Chondrocyte (in vitro differentiated cells): Measurements from ENCODE around the gene ELMO1. TPM values are rescaled to one million over a fixed set of nuclear protein-coding genes. Genes with fewer than 3 reads are reported as not detected.

ENCODE experiments used
- DNase-seq: peaks from one replicate; pipeline ENCODE4 v3.0.0; 2021; ENCODE audit warnings: mixed read lengths, low spot score
- H3K27ac Mint-ChIP-seq: one replicate; pipeline ENCODE4 v1.8.0; 2021; ENCODE audit warnings: mild to moderate bottlenecking, moderate library complexity, mixed read lengths; ENCODE audit not compliant: unreplicated experiment
- H3K27me3 Mint-ChIP-seq: 2 replicates; pipeline ENCODE4 v1.8.0; 2021; ENCODE audit warnings: low read depth, mixed read lengths
- H3K36me3 Mint-ChIP-seq: 2 replicates; pipeline ENCODE4 v1.8.0; 2021; ENCODE audit warnings: low read depth, mixed read lengths
- H3K4me1 Mint-ChIP-seq: 2 replicates; pipeline ENCODE4 v1.8.0; 2021; ENCODE audit warnings: low read depth, mild to moderate bottlenecking, mixed read lengths
- H3K4me3 Mint-ChIP-seq: one replicate; pipeline ENCODE4 v1.8.0; 2021; ENCODE audit warnings: mild to moderate bottlenecking, moderate library complexity, mixed read lengths; ENCODE audit not compliant: unreplicated experiment
- H3K9me3 Mint-ChIP-seq: 2 replicates; pipeline ENCODE4 v1.8.0; 2021; ENCODE audit warnings: low read depth, mixed read lengths
- total RNA-seq: library from RNA; stranded (reverse); gene quantifications from 3 replicates; pipeline ENCODE4 v1.2.1, GENCODE V29; 2021
- TF ChIP-seq, protein P1 (sequence below): fragments of 200-600 bp; sonication (generic); IDR thresholded peaks from 2 replicates; pipeline ENCODE4 v1.5.0; 2021; ENCODE audit warnings: antibody characterized with exemption, mild to moderate bottlenecking, moderate library complexity

ELMO1 gene
- total RNA-seq, 1 donor from 2014 or later = 0.42 TPM

DNA sequence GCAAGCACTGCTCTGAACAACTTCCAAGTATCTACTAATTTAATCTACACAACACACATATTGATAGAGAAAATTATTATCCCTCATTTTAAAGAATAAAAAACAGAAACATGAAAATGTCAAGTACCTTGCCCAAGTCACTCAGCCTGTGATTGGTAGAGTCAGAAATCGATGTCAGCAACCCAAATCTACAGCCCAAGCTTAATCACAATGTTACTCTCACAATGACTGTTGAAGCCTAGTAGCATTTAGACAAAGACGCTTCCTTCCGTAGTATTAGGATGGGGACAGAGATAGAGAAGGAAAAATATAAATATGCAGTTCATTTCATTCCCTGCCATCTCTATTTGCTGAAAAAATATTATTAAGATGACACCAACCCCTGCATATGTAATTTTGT, 242.5 kb downstream of the ELMO1 start:
- Mint-ChIP-seq H3K4me3 (no peak overlapping the region), H3K27me3 (peaks cover 8% of the 10 kb centered on the region), H3K27ac (no peak overlapping the region), H3K36me3 (no peaks in the 10 kb centered on the region), H3K9me3 (no peaks in the 10 kb centered on the region), H3K4me1 (peaks cover 21% of the 10 kb centered on the region)
- DNase-seq = no peak
- TF ChIP-seq, protein P1, sequence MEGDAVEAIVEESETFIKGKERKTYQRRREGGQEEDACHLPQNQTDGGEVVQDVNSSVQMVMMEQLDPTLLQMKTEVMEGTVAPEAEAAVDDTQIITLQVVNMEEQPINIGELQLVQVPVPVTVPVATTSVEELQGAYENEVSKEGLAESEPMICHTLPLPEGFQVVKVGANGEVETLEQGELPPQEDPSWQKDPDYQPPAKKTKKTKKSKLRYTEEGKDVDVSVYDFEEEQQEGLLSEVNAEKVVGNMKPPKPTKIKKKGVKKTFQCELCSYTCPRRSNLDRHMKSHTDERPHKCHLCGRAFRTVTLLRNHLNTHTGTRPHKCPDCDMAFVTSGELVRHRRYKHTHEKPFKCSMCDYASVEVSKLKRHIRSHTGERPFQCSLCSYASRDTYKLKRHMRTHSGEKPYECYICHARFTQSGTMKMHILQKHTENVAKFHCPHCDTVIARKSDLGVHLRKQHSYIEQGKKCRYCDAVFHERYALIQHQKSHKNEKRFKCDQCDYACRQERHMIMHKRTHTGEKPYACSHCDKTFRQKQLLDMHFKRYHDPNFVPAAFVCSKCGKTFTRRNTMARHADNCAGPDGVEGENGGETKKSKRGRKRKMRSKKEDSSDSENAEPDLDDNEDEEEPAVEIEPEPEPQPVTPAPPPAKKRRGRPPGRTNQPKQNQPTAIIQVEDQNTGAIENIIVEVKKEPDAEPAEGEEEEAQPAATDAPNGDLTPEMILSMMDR = no peak

DNA sequence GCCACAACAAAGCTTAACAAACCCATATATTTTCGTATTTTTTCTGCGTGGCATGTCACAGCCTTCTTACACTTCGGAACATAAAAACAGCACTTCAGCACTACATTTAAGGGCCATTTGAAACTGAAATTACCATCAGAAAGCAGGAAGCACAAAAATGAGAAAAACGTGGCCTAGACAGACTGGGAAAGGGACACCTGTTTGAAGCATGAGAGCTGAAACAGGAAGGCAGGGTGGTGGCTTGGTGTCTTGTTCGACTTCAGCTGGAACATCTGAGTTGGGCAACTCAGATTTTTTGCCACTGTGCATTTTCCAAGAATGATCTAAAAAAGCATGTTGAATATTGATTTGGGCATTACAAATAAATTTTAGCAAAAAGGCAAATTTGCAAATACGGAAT, 243.2 kb downstream of the ELMO1 start:
- no peaks in the 10 kb centered on the region for H3K36me3 Mint-ChIP-seq
- H3K27ac Mint-ChIP-seq = no peak overlapping the region
- H3K9me3 Mint-ChIP-seq = no peaks in the 10 kb centered on the region
- no peak for DNase-seq
- no peak overlapping the region for H3K4me3 Mint-ChIP-seq
- H3K4me1 Mint-ChIP-seq = peaks cover 18% of the 10 kb centered on the region
- TF ChIP-seq, protein P1 = no peak
- peaks cover 8% of the 10 kb centered on the region for H3K27me3 Mint-ChIP-seq

DNA sequence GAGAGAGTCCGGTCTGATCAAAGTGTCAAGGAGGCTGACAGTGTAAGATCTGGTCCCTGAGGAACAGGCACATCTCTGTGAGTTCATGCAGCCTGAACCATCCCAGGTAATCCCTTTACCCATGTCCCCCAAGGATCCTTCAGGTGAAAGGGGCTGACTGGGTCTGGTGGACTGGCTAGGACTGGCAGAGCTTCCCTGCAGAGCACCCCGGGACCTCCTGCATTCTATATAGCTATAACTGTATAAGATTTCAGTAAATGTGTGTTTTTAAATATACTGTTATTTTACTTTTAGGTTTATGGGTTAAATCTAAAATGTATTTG, 246.8 kb downstream of the ELMO1 start:
- Mint-ChIP-seq H3K4me1 (peaks cover 10% of the 10 kb centered on the region), H3K36me3 (no peaks in the 10 kb centered on the region), H3K9me3 (no peaks in the 10 kb centered on the region)

DNA sequence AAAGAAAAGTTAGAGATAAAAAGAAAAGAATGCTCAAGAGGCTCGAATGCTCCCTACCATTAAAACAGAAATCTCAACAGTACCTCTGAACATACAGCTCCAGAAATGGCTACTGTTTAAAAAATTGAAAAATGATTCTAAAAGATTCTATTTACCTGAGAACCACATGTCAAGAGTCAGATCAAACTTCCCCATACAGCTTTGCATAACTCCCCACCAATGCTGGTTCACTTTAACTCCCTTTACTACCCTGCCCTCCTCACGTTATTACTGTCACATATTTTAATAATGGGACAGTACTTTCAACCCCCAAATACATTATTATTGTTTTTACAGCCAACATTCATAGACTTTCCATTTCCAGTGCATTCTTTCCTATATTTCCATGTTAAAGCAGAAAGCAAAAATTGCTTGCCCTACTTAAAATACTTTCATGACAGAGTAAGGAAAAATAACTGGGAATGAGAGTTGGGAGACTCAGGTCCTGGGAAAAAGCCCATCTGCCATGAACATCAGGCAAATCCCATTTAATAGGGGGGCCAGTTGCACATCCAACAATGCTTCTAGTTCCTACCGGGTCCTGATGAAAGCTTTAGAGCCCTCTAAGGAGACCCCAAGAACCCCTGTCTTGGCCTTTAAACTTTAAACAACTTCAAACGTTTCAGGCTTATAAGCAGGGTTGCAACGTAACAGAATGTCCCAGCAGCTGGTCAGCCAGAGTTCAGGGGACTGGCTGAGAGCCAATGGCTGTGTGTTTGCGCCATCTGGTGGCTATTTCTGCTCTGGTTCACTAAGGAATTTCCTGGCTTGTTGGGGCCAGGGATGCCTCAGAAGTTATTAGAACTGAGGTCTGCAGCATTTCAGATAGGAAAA, 247.4 kb downstream of the ELMO1 start:
- Mint-ChIP-seq H3K4me3 (no peak overlapping the region), H3K4me1 (peaks cover 10% of the 10 kb centered on the region), H3K36me3 (no peaks in the 10 kb centered on the region), H3K27ac (peak overlapping the region; percentile 54), H3K9me3 (no peaks in the 10 kb centered on the region), H3K27me3 (peaks cover 10% of the 10 kb centered on the region)
- no peak for DNase-seq
- TF ChIP-seq, protein P1 = peak; percentile 96

More for the DNA sequence above, 246.8 kb downstream of the ELMO1 start:
- DNase-seq = no peak
- Mint-ChIP-seq H3K27ac (no peak overlapping the region), H3K27me3 (peaks cover 10% of the 10 kb centered on the region), H3K4me3 (no peak overlapping the region)
- TF ChIP-seq, protein P1 = peak; percentile 66

DNA sequence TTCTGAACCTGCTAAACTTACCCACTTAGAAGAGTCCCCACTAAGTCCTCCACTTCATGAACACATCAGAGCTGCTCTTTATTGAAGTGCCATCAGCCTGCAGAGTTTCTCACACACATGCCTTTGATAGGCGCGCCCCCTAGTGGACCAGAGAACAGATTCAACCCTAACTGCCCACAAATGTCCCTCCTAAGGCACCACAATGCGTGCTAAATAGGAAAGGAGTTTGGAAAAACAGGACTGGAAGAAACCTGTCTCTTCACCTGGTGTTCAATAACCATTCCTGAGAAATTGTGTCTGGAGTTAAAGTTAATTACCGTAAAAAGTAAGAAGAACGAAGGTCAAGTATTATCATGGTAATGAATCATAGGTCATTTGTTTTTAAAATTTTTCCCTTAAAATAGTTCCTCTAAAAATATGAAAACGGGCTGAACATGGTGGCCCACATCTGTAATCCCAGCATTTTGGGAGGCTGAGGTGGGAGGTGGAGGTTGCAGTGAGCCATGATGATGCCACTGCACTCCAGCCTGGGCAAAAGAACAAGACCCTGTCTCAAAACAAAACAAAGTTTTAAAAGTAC, 249.7 kb downstream of the ELMO1 start:
- no peaks in the 10 kb centered on the region for H3K36me3 Mint-ChIP-seq
- H3K27me3 Mint-ChIP-seq = peaks cover 4% of the 10 kb centered on the region
- H3K9me3 Mint-ChIP-seq = no peaks in the 10 kb centered on the region
- TF ChIP-seq, protein P1 = peak; percentile 97
- no peak for DNase-seq
- peaks cover 10% of the 10 kb centered on the region for H3K4me1 Mint-ChIP-seq
- H3K4me3 Mint-ChIP-seq = no peak overlapping the region
- no peak overlapping the region for H3K27ac Mint-ChIP-seq
